GM12801 (cell line): ENCODE data around the gene TACSTD2.

Experiments
- CTCF ChIP-seq: IDR thresholded peaks from one replicate; pipeline ENCODE4 v1.5.1; 2011; ENCODE audit warnings: control low read depth; ENCODE audit not compliant: insufficient read length; ENCODE audit errors: extremely low read depth

TACSTD2 gene

DNA sequence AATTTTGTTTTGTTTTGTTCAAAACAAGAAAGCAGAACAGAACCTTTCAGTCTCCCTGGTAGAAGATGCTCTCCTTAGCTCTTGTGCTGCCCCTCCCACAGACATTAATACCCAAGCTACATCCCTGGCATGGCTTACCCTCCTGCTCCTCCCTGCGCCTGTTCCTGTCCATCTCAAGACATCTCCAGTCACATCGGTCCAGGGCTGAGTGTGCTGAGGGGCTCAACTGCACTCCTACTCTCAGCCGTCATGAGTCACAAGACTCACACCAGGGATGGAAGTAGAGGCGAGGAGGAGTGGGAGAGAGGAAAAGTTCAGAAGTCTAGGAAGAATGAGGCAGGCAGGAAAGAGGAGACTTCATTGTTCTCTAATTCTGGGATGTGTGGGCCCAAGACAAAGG is 9.2 kb upstream of the TACSTD2 start:
- no peak for TF ChIP-seq CTCF

DNA sequence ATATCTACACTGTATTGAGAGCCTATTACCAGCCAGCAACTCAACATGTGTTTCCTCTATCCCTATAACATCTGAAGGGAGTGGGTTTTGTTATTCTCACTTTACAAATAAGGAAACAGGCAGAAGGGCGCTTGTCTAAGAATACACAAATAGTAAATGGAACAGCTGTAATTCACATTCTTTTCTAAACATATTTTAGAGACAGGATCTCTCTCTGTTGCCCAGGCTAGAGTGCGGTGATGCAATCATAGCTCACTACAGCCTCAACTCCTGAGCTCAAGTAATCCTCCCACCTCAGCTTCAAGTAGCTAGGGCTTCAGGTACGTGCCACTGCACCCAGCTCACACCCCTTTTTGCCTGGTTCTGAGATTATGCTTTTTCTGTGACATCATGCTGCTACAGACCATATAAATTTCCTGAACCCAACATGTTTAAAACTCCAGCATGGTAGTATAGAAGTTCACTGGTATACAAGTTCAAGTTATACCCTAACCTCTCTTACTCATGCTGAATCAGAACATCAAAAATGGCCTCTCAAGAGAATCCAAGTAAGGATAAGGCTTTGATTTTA is 8.6 kb upstream of the TACSTD2 start:
- no peak for TF ChIP-seq CTCF

DNA sequence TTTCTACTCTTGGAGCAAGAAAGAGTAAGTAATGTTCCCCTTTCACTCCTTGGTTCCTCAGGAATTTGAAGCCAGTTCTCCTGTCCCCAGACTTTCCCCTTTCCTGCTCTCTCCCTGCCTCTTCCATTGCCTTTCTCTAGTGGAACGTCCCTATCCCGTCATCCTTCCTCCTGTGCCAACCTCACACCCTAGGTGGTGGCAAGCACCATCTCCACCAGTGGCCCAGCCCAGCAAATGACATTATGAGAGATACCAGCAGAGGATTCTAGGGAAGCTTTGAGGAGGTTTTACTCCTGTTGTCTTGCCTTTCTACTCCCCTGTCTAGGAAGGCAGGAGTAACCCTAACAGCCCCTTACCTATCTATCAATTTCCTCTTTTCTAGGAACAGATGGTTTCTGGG is 8.1 kb upstream of the TACSTD2 start:
- no peak for TF ChIP-seq CTCF

DNA sequence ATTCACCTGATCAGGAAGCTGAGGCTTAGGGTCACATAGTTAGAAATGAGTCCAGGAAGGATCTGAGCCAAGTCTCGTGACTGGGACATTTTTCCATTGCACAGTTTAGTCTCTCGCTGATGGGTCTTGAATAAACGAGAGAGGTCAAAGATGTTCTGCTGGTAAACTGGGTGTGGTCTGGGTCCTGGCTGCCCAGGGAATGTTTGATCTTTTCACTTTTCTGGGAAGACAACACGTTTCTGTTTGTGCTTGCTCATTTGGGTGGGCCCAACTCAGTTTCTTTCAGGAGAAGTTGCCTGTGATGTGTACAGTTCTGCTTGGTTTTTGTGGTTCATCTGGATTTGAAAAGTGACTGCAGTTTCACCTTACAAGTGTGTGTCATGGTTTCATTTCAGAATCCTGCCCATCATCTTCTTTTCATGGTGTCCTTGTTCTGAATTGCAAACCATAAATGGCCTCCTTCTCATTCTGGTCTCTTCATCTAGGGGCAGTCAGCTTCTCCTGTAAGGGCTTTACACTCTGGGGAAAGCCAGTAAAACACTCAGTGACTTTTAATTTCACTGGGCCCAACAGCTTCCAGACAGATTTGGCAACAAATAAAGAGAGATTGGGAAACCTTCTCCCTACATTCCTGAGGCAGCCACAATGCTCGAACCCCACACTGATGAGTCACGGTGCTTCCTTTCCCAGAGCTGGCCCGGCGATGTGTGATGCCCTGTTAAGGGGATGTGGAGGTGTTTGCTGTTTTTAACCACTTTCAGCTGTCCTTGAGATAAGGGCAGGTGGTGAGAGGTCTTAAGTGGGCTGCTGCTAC is 7.2 kb upstream of the TACSTD2 start:
- TF ChIP-seq CTCF, result no peak

DNA sequence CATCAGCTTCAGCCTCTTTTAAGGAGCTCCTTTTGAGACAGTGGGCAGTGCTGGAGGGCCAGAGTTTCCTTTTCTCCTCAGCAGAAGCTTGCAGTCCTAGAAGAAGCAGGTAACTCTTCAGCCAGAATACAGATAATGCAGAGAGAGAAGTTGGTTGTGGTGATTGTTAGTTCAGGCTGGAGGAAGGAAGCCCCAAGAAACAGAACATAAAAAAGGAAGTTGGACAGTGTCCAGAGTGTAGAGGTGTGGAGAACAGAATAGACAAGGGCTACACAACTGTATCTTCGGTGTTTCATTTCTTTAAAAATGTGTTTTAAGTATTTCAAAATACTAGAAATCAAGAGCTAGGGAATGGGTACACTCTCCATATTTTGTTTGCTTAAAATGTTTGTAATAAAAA is 6.4 kb upstream of the TACSTD2 start:
- no peak for TF ChIP-seq CTCF

- no peak for TF ChIP-seq CTCF
Observed at GRCh38 chr1:58581641-58582040, 4.6 kb upstream of the TACSTD2 start.

DNA sequence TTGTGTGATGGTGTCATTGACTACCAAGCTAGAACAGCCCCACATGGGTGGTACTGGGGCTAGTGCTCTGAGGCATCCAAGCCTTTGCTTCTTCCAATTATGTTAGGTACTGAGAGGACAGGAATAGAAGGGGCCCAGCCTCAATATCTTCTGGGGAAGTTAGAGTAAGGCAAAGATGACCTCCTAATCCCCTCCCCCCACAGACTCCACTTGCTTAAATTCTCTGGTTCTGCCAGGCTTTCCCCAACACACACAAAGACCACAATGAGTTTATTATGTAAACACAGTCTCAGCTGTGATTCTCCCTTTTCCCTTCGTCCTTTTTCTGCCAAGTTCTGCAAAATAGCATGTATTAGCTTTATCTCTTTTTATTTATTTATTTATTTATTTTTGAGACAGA is 3.1 kb upstream of the TACSTD2 start:
- TF ChIP-seq CTCF, result no peak
